ENCODE measurements around the gene RAD51D.
"Not testable (repeated sequence)": the region's sequence is repeated elsewhere in the genome, so short reads cannot be mapped to it uniquely, and the experiment has no call there.

RAD51D gene

DNA sequence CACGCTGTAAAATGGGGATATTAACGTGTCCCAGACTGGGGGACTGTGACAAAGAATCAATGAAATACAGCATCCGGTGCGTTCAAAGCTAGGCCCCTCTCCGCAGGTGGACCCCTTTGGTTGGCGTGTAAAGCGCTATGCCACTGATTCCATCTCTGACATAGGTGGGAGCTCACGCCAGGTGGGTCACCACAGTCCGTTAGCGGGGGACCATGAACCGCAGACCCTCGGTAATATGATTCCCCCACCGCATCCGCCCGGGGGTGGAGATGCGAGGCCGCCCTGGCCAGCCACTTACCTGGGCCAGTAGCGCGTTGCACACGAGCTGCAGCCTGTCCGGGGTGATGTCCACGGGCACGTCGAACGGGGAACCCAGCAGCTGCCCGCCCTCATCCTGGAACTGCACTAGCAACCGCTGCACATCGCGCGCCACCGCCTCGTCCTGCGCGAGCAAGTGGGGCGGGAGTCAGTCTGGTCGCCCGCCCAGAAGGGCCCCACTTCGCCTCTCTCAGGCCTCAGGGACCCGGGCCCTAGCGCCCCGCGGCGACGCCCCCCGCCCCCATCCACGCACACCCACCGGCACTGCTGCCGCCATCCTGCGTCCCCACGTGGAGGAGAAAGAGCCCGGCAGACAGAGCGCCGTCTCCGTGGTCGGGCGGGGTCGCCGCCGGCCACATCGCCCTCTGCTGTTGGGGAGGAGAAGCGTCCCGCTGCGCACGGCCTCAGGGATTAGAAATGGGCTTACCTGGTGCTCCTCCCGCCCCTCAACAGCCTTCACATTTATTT lies 22.2 kb upstream of the RAD51D start, which contains the start of gene NLE1:
Gene NLE1 (minus strand): TSS at position 623 of the 786 bp plus-strand sequence. CDS start 28 bp downstream, at position 595.
- peak; percentile 86 for DNase-seq

GRCh38 chr17:35138218-35138617 lies 18.6 kb upstream of the RAD51D start:
- no peak for DNase-seq

GRCh38 chr17:35135322-35135721 lies 15.7 kb upstream of the RAD51D start:
- DNase-seq, result no peak

GRCh38 chr17:35132816-35133550 lies 13.3 kb upstream of the RAD51D start:
- DNase-seq, result no peak

GRCh38 chr17:35132099-35132498 lies 12.4 kb upstream of the RAD51D start:
- no peak for DNase-seq

GRCh38 chr17:35130392-35130791 lies 10.7 kb upstream of the RAD51D start:
- DNase-seq, result no peak

- no peak for DNase-seq
Measured at GRCh38 chr17:35129973-35130351, 10.3 kb upstream of the RAD51D start.

GRCh38 chr17:35129154-35129972 lies 9.7 kb upstream of the RAD51D start:
- DNase-seq, result no peak

DNA sequence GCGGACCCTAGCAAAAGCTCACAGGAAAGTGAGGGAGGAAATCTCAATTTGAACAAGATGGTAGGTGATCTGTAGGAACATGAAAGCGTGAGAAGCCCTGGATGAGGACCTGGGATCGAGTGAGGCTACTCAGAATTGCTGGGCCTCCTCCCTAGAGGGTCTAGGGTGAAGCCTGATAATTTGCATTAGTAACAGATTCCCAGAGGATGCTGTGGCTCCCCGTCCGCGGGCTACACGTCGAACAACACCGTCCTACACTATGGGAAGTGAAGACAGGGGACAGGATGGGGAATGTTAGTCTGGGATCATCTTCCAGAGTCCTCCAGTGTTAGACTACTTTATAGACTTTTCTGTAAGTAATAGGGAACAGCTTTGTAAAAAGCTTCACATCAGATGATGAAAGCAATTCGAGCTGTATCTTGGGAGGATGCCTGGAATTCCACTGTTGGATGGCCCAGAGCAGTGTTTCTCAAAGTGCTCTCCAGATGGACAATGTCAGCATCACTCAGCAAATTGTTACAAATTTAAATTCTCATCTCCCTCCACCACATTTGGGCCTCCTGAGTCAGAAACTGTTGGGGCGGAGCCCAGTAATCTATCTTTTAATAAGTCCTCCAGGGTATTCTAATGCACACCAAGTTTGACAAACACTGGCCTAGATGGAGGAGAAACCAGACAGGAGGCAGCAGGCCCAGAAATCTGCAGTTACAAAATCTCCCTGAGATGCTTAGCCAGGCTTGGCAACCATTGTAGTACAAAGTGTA lies 8.3 kb upstream of the RAD51D start:
- no peak for DNase-seq

DNA sequence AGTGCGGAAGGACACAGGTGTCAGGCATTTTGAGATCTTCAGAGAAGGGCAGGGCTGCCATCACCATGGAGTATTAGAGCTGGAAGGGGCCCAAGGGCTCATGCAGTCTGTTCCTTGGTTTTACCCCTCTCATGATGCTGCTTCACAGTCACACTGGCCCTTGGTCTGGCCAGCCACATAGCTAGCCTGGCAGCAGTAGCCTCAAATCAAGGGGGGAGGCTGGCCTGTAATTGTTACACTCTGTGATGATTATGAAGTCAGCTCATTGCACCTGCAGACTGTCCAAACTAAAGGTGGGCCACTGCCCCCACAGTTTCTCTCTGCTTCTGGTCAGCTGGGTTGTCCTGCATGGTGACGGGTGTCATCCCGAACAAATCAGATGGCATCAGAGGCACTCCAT lies 1.7 kb upstream of the RAD51D start, which contains the start of gene FNDC8:
Gene FNDC8 (plus strand): TSS at position 301 of the 400 bp plus-strand sequence. CDS start 79 bp downstream, at position 380.
- no peak for DNase-seq

DNA sequence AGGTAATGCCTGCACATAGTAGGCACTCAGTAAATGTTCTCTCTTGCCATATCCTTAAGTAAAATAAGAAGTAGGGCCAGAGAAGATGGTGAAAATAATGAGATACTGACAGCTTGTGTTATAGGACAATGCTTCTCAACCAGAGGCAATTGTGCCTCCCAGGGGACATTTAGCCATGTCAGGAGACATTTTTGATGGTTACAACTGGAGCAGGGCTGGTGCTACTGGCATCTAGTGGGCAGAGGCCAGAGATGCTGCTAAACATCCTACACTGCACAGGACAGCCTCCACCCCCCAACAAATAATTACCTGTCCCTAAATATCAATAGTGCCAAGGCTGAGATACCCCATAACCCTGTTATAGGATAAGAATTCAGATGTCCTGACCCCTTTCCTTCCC lies 1.7 kb downstream of the RAD51D start:
- DNase-seq, result no peak

DNA sequence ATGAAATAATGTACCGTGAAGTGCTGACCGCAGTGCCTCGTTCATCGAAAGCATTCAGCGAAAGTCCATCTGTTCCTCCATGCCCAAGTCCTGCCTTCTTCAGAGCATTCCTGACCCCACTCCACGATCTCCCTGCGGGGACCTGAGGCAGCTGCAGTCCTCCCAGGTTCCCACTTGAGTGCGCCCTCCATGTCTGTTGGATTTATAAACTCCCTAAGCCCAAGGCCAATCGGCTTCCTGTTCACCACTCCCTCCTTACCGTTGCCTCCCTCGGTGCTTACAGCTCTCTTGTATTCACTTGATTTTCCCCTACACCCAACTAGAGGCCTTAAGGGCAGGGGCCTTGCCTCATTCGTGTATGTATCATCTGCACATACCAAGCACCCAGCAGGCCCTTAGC lies 2.8 kb downstream of the RAD51D start:
- DNase-seq, result no peak

GRCh38 chr17:35110791-35111190 lies 8.9 kb downstream of the RAD51D start:
- DNase-seq, result not testable (repeated sequence)

DNA sequence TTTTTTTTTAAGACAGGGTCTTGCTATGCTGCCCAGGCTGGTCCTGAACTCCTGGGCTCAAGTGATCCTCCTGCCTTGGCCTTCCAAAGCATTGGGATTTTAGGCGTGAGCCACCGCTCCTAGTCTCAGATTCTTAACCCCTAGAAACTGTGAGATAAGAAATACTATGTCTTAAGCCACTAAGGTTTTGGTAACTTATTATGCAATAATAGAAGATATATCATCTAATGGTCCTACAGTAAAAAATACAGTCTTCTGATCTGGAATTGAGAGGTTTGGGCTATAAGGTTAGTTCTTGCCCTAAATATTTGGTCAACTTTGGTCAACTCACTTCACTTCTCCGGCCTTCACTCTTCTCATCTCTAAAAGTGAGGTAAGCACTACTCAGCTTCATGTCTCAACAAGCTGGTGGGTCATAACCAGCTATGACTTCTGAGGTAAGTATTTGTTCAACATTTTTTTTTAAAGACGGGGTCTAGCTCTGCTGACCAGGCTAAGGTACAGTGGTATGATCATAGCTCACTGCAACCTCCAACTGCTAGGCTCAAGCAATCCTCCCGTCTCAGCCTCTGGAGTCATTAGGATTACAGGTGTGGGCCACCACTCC lies 14.7 kb downstream of the RAD51D start:
- no peak for DNase-seq

DNA sequence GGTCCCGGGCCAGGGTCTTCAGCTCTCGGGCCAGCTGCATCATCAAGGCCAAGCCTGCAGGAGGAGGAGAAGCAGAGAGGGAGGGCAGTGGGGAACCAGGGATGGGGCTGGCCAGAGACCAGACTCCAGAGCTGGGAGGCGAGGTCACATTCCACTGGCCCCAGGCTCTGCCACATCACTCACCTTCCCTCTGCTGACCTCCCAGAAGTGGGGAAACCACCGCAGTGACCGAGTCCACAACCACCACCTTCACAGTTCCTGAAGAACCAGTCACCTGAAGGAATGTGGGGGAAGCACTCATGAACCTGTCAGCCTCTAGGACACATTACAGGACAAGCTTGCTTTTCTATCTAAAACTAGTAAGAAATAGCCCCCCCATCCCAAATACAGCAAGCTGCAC lies 16.4 kb downstream of the RAD51D start:
- no peak for DNase-seq

DNA sequence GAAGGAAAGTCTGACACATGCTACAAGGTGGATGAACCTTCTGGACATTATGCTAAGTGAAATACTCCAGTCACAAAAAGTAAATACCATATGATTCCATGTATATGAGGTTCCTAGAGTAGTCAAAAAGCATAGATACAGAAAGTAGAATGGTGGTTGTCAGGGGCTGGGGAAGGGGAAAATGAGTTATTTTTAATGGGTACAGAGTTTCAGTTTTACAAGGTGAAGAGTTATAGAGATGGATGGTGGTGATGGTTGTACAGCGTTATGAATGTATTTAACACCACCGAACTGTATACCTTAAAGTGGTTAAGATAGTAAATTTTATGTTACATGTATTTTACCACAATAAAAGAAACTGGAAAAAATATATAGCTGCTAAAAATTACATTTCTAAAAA lies 17.9 kb downstream of the RAD51D start:
- no peak for DNase-seq

- DNase-seq, result no peak
Measured at GRCh38 chr17:35101036-35101435, 18.6 kb downstream of the RAD51D start.

DNA sequence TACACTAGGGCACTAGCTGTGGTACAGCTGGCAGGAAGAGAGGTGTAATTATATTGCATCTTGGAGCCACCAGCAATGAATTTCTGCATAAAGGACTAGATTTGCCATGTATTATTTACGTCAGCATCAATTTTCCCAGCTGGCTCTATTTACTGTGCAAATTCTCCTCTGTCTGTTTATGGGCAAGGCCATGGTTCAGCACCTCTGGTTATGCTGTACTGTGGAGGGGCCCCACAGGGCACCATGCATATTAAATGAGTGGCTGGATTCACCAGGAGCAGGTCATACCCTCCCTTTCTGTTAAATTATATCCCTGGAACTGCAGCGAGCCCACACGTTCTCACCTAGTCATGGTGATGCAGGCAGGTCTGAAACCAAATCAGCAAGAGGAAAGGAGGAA lies 19.8 kb downstream of the RAD51D start:
- no peak for DNase-seq

DNA sequence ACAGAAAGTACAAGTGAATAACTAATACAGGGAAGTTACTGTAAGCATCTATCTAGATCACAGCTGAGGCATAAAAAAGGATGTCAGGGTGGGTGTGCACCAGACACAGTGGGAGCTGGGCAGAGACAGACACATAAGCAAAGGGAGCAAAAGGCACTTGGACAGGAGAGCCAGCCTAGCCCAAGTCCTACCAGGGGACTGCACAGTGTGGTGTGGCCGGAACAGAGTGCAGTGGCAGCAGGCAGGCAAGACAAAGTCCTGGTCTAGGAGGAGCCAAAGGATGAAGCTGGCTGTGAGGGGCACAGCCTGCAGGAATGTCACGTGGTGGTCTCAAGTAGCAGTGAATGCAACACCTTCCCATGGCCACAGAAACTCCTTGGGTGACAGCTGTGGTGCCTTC lies 21.9 kb downstream of the RAD51D start:
- no peak for DNase-seq

- no peak for DNase-seq
Measured at GRCh38 chr17:35095741-35096140, 23.9 kb downstream of the RAD51D start.

DNA sequence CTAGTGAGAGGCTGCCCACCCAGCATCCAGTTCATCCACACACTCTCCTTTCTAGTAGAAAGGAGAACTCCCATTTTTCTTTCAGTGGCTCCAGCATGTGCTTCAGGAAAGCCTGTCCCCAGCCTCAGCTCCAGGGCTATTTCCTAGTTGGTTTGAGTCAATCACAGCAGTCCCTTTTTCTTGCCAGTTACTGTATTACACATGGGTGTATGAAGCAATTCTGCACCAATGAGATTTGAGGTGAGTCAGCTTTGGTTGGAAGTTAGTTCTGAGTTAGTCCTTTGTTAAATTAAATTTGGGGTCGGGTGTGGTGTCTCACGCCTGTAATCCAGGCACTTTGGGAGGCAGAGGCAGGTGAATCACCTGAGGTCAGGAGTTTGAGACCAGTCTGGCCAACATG lies 24.8 kb downstream of the RAD51D start:
- DNase-seq, result no peak

DNA sequence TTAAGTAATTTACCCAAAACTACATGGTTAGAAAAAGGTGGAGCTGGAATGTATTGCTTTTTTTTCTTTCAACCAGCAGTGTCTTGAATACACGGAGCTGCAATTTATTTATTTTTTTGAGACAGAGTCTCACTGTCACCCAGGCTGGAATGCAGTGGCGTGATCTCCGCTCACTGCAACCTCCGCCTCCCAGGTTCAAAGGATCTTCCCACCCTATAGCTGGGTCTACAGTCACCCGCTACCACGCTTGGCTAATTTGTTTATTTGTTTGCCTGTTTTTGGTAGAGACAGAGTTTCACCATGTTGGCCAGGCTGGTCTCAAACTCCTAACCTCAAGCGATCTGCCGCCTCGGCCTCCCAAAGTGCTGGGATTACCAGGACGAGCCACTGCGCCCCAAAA lies 29.0 kb downstream of the RAD51D start:
- DNase-seq, result not testable (repeated sequence)
